SK-N-SH (cell line): ENCODE measurements around the gene SDCCAG8. TPM values are rescaled to one million over a fixed set of nuclear protein-coding genes. Genes with fewer than 3 reads are reported as not detected.
A peak's percentile ranks its signal among the peaks of the same experiment; 100 is the strongest.
"Not testable (repeated sequence)": the region's sequence is repeated elsewhere in the genome, so short reads cannot be mapped to it uniquely, and the experiment has no call there.

Experiments used
- CTCF ChIA-PET: fragments of 300-600, 350-600 bp; formaldehyde crosslinking; extraction: SDS; loops from one replicate; lab custom pipeline; 2021; lab: Yijun Ruan, JAX
- POLR2A ChIA-PET: fragments of 350-600 bp; sonication (Branson Sonifier 250); formaldehyde crosslinking; extraction: SDS; loops from one replicate; lab custom pipeline; 2020; ENCODE audit warnings: antibody characterized with exemption, inconsistent platforms; lab: Yijun Ruan, JAX
- DNase-seq: peaks from one replicate; pipeline ENCODE4 v3.0.0; 2012
- H2AFZ ChIP-seq: fragments of 200-600 bp; sonication (generic); 2 replicates; pipeline ENCODE4 v1.8.1; 2016; ENCODE audit warnings: antibody characterized with exemption, mild to moderate bottlenecking, low read depth
- H3F3A ChIP-seq: fragments of 200-600 bp; sonication (generic); replicated peaks from 2 replicates; pipeline ENCODE3; 2016; ENCODE audit warnings: antibody characterized with exemption, mild to moderate bottlenecking; ENCODE audit not compliant: insufficient read depth
- H3K27ac ChIP-seq, 2 experiments: fragments of 200-500 bp in 1 of 2; fragments of 200-600 bp in 1 of 2; sonication (Bioruptor generic) in 1 of 2; sonication (generic), shearing (Covaris generic) in 1 of 2; 2 replicates each; pipeline versions ENCODE4 v1.5.1 to v1.6.1; 2014 to 2016; ENCODE audit warnings: low read depth in 2 of 2, inconsistent platforms in 1 of 2, low read length in 1 of 2, mild to moderate bottlenecking in 1 of 2, mixed read lengths in 1 of 2
- H3K27me3 ChIP-seq: fragments of 200-600 bp; sonication (generic), shearing (Covaris generic); 2 replicates; pipeline ENCODE4 v1.6.1; 2016; ENCODE audit warnings: mixed run types; ENCODE audit not compliant: insufficient read depth
- H3K36me3 ChIP-seq, 2 experiments: fragments of 200-500 bp in 1 of 2; fragments of 200-600 bp in 1 of 2; sonication (Bioruptor generic) in 1 of 2; sonication (generic) in 1 of 2; replicated peaks in 1 of 2; 2 replicates each; pipeline versions ENCODE3 to v1.5.1; 2014 to 2016; ENCODE audit warnings: low read length in 1 of 2, mild to moderate bottlenecking in 1 of 2; ENCODE audit not compliant: insufficient read depth in 2 of 2, control insufficient read depth in 1 of 2
- H3K4me1 ChIP-seq, 2 experiments: fragments of 200-500 bp in 1 of 2; fragments of 200-600 bp in 1 of 2; sonication (Bioruptor generic) in 1 of 2; sonication (generic), shearing (Covaris generic) in 1 of 2; 2 replicates each; pipeline versions ENCODE4 v1.5.1 to v1.6.1; 2014 to 2016; ENCODE audit warnings: low read depth in 1 of 2, low read length in 1 of 2, mixed run types in 1 of 2; ENCODE audit not compliant: insufficient read depth in 2 of 2, control insufficient read depth in 1 of 2
- H3K4me2 ChIP-seq: fragments of 200-600 bp; sonication (generic), shearing (Covaris generic); 2 replicates; pipeline ENCODE4 v1.6.1; 2017; ENCODE audit warnings: mixed run types
- H3K4me3 ChIP-seq, 2 experiments: fragments of 200-500 bp in 1 of 2; fragments of 200-600 bp in 1 of 2; sonication (Bioruptor generic) in 1 of 2; sonication (generic), shearing (Covaris generic) in 1 of 2; 2 replicates each; pipeline versions ENCODE4 v1.5.1 to v1.8.1; 2014 to 2016; ENCODE audit warnings: low read depth in 2 of 2, inconsistent platforms in 1 of 2, low read length in 1 of 2, mild to moderate bottlenecking in 1 of 2, mixed read lengths in 1 of 2, moderate library complexity in 1 of 2
- H3K79me2 ChIP-seq: fragments of 200-600 bp; sonication (generic); 2 replicates; pipeline ENCODE4 v1.8.1; 2017; ENCODE audit warnings: mild to moderate bottlenecking; ENCODE audit not compliant: insufficient read depth
- H3K9ac ChIP-seq: fragments of 200-600 bp; sonication (generic); 2 replicates; pipeline ENCODE4 v1.6.1; 2017; ENCODE audit warnings: mixed run types
- H3K9me2 ChIP-seq: fragments of 200-600 bp; sonication (generic); 2 replicates; pipeline ENCODE4 v1.6.1; 2017; ENCODE audit warnings: mixed run types
- H3K9me3 ChIP-seq: fragments of 200-600 bp; sonication (generic); 2 replicates; pipeline ENCODE4 v1.6.1; 2017; ENCODE audit warnings: mixed run types, mild to moderate bottlenecking, moderate library complexity
- H4K20me1 ChIP-seq: fragments of 200-600 bp; sonication (generic); 2 replicates; pipeline ENCODE4 v1.6.1; 2017; ENCODE audit warnings: mild to moderate bottlenecking, mixed run types; ENCODE audit not compliant: insufficient read depth
- FOSL2 ChIP-seq: IDR thresholded peaks from 2 replicates; pipeline ENCODE4 v1.4.0; 2012; ENCODE audit warnings: low read depth, mild to moderate bottlenecking, moderate library complexity, borderline replicate concordance
- GABPA ChIP-seq: IDR thresholded peaks from 2 replicates; pipeline ENCODE4 v1.4.0; 2012; ENCODE audit warnings: low read depth, mild to moderate bottlenecking
- GATA2 ChIP-seq: sonication (generic); formaldehyde crosslinking; IDR thresholded peaks from 2 replicates; pipeline ENCODE4 v1.5.0; 2020; ENCODE audit warnings: mild to moderate bottlenecking, missing genetic modification reagents
- JUND ChIP-seq: IDR thresholded peaks from 2 replicates; pipeline ENCODE4 v1.4.0; 2012
- MAX ChIP-seq: IDR thresholded peaks from 2 replicates; pipeline ENCODE4 v1.4.0; 2012; ENCODE audit warnings: low read depth
- MEF2A ChIP-seq: IDR thresholded peaks from 2 replicates; pipeline ENCODE4 v1.4.0; 2012; ENCODE audit warnings: low read depth, borderline replicate concordance
- NFIC ChIP-seq: IDR thresholded peaks from 2 replicates; pipeline ENCODE4 v1.4.0; 2012; ENCODE audit warnings: borderline replicate concordance
- RFX5 ChIP-seq: IDR thresholded peaks from 2 replicates; pipeline ENCODE4 v1.6.1; 2012; ENCODE audit warnings: mild to moderate bottlenecking, improper control_type of control experiment, low read length
- TCF12 ChIP-seq: IDR thresholded peaks from 2 replicates; pipeline ENCODE4 v1.4.0; 2012
- TEAD4 ChIP-seq: IDR thresholded peaks from 2 replicates; pipeline ENCODE4 v1.4.0; 2012; ENCODE audit warnings: mild to moderate bottlenecking, borderline replicate concordance; ENCODE audit not compliant: insufficient read depth
- WGBS: methylation state at CpG from one replicate; pipeline ENCODE4 v1.1.6; 2017; ENCODE audit warnings: low lambda C conversion rate; 5-methylcytosine and 5-hydroxymethylcytosine counted together
- polyA plus RNA-seq, 3 experiments: library from polyadenylated mRNA; depleted of rRNA; stranded (reverse); fragments of >200 nt; gene quantifications; 2 replicates each; pipeline ENCODE4 v1.2.3, GENCODE V29; 2012
- TF ChIP-seq, protein P1 (sequence below): IDR thresholded peaks from 2 replicates; pipeline ENCODE4; 2012
- TF ChIP-seq, protein P2 (sequence below): IDR thresholded peaks from 2 replicates; pipeline ENCODE4 v1.4.0; 2012; ENCODE audit warnings: low read depth, borderline replicate concordance

The SDCCAG8 gene
- polyA plus RNA-seq, 1 of the 3 experiments (the other 2 are of a cell fraction): 22.7 TPM

DNA sequence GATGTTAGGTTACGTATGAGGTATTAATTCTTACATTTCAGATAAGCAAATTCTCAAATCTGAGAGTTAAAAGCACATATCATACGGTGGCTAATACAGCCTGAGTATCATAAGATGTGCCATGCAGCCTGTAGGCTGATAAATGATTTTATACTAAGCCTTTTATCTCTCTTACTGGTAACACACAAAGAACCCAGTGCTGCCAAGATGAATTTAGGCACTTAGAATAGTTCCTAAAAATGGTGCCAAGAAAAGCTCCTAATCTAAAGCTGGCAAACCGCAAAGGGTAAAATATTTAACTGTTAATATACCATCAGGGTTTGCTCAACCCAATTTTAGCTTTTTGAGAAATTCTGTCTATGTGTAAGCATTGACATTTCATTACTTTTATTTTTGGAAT lies 43.9 kb upstream of the SDCCAG8 start:
- H3K4me2 ChIP-seq, CTCF ChIA-PET, H3K27me3 ChIP-seq, H3K9me3 ChIP-seq, POLR2A ChIA-PET, DNase-seq, H3K9ac ChIP-seq, H3K9me2 ChIP-seq, H2AFZ ChIP-seq, H3K4me3 ChIP-seq: not testable (repeated sequence)
- peak overlapping the region; percentile 58 to 83; a peak in 3 of 4 replicates for H3K27ac ChIP-seq
- peaks cover 17% of the 10 kb centered on the region; the same call in 1 of the 2 replicates for H4K20me1 ChIP-seq
- H3K4me1 ChIP-seq: peaks cover 2 to 20% of the 10 kb centered on the region in 2 experiments; a peak in 3 of 4 replicates
- WGBS: 66% methylated on average over 3 of the region's 3 CpGs
- peak; percentile 28; the same call in 1 of the 2 replicates for TF ChIP-seq NFIC
- TF ChIP-seq, protein P1, sequence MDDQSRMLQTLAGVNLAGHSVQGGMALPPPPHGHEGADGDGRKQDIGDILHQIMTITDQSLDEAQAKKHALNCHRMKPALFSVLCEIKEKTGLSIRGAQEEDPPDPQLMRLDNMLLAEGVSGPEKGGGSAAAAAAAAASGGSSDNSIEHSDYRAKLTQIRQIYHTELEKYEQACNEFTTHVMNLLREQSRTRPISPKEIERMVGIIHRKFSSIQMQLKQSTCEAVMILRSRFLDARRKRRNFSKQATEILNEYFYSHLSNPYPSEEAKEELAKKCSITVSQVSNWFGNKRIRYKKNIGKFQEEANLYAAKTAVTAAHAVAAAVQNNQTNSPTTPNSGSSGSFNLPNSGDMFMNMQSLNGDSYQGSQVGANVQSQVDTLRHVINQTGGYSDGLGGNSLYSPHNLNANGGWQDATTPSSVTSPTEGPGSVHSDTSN: 0 out of 2 replicates have a peak, but pooled peaks have one; percentile 15
- peaks cover 80% of the 10 kb centered on the region for H3K79me2 ChIP-seq
- H3F3A ChIP-seq: peaks cover 56% of the 10 kb centered on the region
- H3K36me3 ChIP-seq: peaks cover 14 to 52% of the 10 kb centered on the region in 2 experiments

DNA sequence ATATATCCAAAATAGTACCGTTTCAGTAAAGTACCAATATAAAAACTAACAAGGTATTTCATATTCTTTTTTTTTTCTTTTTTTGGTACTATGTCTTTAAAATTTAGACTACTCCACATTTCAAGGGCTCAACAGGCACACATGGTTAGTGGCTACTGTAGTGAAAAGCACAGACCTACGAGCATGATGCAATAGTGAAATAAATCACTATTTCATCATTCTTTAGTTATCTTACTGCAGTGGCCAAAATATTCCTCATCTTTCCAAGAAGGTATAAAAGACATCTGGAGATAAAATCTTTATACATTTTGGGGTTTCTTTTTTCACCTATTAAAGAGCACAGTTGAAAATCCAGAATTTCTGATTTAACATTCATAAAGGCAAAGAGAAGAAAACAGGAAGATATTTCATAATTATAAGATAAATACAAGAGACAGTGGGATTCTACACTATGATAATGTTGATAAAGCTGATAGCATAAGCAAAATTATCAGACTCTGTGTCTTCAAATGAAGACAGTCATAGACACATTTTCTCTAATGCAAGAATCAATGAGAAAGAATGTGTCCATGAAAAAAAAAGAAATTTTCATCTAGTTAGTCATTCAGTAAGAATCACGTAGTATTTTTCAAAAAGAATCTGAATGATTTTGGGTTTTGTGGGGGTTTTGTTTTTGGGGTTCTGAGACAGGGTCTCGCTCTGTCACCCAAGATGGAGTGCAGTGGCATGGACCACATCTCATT lies 42.6 kb upstream of the SDCCAG8 start:
- H3K9me2 ChIP-seq: no peaks in the 10 kb centered on the region
- 50% methylated on average over 4 of the region's 4 CpGs for WGBS
- no peaks in the 10 kb centered on the region for H3K9me3 ChIP-seq
- CTCF ChIA-PET: interaction anchor here (0.6 kb wide), 1 partner anchor 8 kb away, joined by 3 read pairs; no protein-coding TSS in a partner anchor
- peak overlapping the region; percentile 19 to 83; a peak in 3 of 4 replicates for H3K27ac ChIP-seq
- no peak overlapping the region for H3K4me3 ChIP-seq
- H4K20me1 ChIP-seq: peaks cover 29% of the 10 kb centered on the region
- peaks cover 57% of the 10 kb centered on the region for H3F3A ChIP-seq
- POLR2A ChIA-PET: no interaction called here
- peak overlapping the region; percentile 15; the same call in 1 of the 2 replicates for H3K9ac ChIP-seq
- TF ChIP-seq TCF12: peak; percentile 41; the same call in 1 of the 2 replicates
- no peak for TF ChIP-seq GABPA
- TF ChIP-seq, protein P1: peak; percentile 11; the same call in 1 of the 2 replicates
- TF ChIP-seq, protein P2, sequence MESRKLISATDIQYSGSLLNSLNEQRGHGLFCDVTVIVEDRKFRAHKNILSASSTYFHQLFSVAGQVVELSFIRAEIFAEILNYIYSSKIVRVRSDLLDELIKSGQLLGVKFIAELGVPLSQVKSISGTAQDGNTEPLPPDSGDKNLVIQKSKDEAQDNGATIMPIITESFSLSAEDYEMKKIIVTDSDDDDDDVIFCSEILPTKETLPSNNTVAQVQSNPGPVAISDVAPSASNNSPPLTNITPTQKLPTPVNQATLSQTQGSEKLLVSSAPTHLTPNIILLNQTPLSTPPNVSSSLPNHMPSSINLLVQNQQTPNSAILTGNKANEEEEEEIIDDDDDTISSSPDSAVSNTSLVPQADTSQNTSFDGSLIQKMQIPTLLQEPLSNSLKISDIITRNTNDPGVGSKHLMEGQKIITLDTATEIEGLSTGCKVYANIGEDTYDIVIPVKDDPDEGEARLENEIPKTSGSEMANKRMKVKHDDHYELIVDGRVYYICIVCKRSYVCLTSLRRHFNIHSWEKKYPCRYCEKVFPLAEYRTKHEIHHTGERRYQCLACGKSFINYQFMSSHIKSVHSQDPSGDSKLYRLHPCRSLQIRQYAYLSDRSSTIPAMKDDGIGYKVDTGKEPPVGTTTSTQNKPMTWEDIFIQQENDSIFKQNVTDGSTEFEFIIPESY: no peak
- no peak for TF ChIP-seq MEF2A
- peak; percentile 33 for TF ChIP-seq JUND
- peak; percentile 39; the same call in 1 of the 2 replicates for TF ChIP-seq FOSL2
- TF ChIP-seq MAX: 0 out of 2 replicates have a peak, but pooled peaks have one; percentile 41
- TF ChIP-seq RFX5: no peak
- peak; percentile 39; the same call in 1 of the 2 replicates for TF ChIP-seq TEAD4
- TF ChIP-seq GATA2 (CRISPR knock-in tag): no peak
- H2AFZ ChIP-seq: no peak overlapping the region
- H3K36me3 ChIP-seq: peaks cover 24 to 55% of the 10 kb centered on the region in 2 experiments
- peak overlapping the region; percentile 51; the same call in 1 of the 2 replicates for H3K4me2 ChIP-seq
- DNase-seq: no peak
- H3K27me3 ChIP-seq: no peaks in the 10 kb centered on the region
- H3K79me2 ChIP-seq: peaks cover 84% of the 10 kb centered on the region
- peaks cover 7 to 20% of the 10 kb centered on the region in 2 experiments for H3K4me1 ChIP-seq

DNA sequence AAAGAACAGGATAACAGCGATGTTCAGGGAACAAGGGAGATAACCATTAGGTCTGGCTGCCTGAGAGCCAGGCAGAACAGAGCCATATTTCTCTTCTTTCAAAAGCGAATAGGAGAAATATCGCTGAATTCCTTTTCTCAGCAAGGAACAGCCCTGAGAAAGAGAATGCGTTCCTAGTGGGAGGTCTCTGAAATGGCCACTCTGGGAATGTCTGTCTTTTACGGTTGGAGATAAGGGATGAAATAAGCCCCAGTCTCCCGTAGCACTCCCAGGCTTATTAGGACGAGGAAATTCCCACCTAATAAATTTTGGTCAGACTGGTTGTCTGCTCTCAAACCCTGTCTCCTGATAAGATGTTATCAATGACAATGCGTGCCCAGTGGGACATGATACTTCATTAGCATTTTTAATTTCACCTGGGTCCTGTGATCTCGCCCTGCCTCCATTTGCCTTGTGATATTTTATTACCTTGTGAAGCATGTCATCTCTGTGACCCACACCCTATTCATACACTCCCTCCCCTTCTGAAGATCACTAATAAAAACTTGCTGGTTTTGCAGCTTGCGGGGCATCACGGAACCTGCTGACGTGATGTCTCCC lies 40.5 kb upstream of the SDCCAG8 start:
- DNase-seq, H3K9ac ChIP-seq, H3K9me3 ChIP-seq, POLR2A ChIA-PET, CTCF ChIA-PET, H3K27me3 ChIP-seq, H3K4me3 ChIP-seq, H2AFZ ChIP-seq, H3K4me2 ChIP-seq, H3K9me2 ChIP-seq, H3K27ac ChIP-seq: not testable (repeated sequence)
- Histone ChIP-seq H3K4me1 (peaks cover 7 to 20% of the 10 kb centered on the region in 2 experiments), H4K20me1 (peaks cover 44% of the 10 kb centered on the region), H3K36me3 (peaks cover 45 to 61% of the 10 kb centered on the region in 2 experiments), H3F3A (peaks cover 54% of the 10 kb centered on the region), H3K79me2 (peaks cover 95% of the 10 kb centered on the region)
- 90% methylated on average over 12 of the region's 12 CpGs for WGBS
